Ishikawa (cell line): Measurements from ENCODE around the gene TPO.

Source experiments
- EP300 ChIP-seq: IDR thresholded peaks from 2 replicates; pipeline ENCODE4 v1.6.1; 2012; ENCODE audit warnings: borderline replicate concordance
- NFIC ChIP-seq: IDR thresholded peaks from 2 replicates; pipeline ENCODE4 v1.6.1; 2012
- TAF1 ChIP-seq: IDR thresholded peaks from 2 replicates; pipeline ENCODE4 v1.6.1; 2012; ENCODE audit warnings: low read depth, mild to moderate bottlenecking
- ZBTB7A ChIP-seq: IDR thresholded peaks from 2 replicates; pipeline ENCODE4 v1.6.1; 2012; ENCODE audit warnings: low read depth
- TF ChIP-seq, protein P1 (sequence below): IDR thresholded peaks from 2 replicates; pipeline ENCODE4 v1.6.1; 2012
- TF ChIP-seq, protein P2 (sequence below): IDR thresholded peaks from 2 replicates; pipeline ENCODE4 v1.6.1; 2012; ENCODE audit warnings: low read depth, mild to moderate bottlenecking

DNA sequence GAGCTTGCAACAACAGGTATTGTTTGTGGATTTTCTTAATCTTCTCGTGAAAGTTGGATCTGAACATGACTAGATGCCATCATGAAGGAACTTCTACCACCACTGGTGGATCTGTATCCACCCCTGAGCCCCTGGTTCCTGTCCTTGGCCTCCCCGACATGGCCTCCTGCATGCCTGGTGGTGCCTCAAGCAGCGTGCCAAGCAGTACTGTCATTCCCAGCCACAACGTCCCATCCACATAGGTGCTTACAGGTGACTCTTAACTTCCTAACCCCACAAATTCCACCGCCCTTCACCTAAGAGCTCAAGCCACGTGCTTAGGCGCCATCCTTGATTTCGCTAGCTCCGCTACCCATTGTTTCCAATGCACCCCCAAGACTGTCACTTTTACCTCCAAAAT is 23.1 kb downstream of the TPO start:
- TF ChIP-seq, protein P1, sequence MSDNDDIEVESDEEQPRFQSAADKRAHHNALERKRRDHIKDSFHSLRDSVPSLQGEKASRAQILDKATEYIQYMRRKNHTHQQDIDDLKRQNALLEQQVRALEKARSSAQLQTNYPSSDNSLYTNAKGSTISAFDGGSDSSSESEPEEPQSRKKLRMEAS = no peak
- TF ChIP-seq ZBTB7A (no peak), EP300 (no peak), TAF1 (no peak), NFIC (no peak)
- TF ChIP-seq, protein P2, sequence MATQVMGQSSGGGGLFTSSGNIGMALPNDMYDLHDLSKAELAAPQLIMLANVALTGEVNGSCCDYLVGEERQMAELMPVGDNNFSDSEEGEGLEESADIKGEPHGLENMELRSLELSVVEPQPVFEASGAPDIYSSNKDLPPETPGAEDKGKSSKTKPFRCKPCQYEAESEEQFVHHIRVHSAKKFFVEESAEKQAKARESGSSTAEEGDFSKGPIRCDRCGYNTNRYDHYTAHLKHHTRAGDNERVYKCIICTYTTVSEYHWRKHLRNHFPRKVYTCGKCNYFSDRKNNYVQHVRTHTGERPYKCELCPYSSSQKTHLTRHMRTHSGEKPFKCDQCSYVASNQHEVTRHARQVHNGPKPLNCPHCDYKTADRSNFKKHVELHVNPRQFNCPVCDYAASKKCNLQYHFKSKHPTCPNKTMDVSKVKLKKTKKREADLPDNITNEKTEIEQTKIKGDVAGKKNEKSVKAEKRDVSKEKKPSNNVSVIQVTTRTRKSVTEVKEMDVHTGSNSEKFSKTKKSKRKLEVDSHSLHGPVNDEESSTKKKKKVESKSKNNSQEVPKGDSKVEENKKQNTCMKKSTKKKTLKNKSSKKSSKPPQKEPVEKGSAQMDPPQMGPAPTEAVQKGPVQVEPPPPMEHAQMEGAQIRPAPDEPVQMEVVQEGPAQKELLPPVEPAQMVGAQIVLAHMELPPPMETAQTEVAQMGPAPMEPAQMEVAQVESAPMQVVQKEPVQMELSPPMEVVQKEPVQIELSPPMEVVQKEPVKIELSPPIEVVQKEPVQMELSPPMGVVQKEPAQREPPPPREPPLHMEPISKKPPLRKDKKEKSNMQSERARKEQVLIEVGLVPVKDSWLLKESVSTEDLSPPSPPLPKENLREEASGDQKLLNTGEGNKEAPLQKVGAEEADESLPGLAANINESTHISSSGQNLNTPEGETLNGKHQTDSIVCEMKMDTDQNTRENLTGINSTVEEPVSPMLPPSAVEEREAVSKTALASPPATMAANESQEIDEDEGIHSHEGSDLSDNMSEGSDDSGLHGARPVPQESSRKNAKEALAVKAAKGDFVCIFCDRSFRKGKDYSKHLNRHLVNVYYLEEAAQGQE = no peak
